Caki2 (cell line): ENCODE data around the gene ADAMTS2. TPM values are rescaled to one million over a fixed set of nuclear protein-coding genes. Genes with fewer than 3 reads are reported as not detected.

ENCODE experiments used
- DNase-seq: peaks from one replicate; pipeline ENCODE4 v3.0.0-alpha.2; 2015; ENCODE audit warnings: low read depth
- in situ Hi-C: cut with HindIII; loops from 2 replicates; pipeline ENCODE4 v1.10.0; 2016; ENCODE audit warnings: low sequenced_read_pairs, low pct_unique_long_range_greater_than_20kb, mixed read lengths
- total RNA-seq: library from RNA; depleted of rRNA; stranded (reverse); fragments of >200 nt; shearing (Covaris generic); gene quantifications from 2 replicates; pipeline ENCODE4 v1.2.3, GENCODE V29; 2014; ENCODE audit warnings: low replicate concordance

ADAMTS2 gene
- total RNA-seq, 1 experiment from 2014 or later, result 5.0 TPM

DNA sequence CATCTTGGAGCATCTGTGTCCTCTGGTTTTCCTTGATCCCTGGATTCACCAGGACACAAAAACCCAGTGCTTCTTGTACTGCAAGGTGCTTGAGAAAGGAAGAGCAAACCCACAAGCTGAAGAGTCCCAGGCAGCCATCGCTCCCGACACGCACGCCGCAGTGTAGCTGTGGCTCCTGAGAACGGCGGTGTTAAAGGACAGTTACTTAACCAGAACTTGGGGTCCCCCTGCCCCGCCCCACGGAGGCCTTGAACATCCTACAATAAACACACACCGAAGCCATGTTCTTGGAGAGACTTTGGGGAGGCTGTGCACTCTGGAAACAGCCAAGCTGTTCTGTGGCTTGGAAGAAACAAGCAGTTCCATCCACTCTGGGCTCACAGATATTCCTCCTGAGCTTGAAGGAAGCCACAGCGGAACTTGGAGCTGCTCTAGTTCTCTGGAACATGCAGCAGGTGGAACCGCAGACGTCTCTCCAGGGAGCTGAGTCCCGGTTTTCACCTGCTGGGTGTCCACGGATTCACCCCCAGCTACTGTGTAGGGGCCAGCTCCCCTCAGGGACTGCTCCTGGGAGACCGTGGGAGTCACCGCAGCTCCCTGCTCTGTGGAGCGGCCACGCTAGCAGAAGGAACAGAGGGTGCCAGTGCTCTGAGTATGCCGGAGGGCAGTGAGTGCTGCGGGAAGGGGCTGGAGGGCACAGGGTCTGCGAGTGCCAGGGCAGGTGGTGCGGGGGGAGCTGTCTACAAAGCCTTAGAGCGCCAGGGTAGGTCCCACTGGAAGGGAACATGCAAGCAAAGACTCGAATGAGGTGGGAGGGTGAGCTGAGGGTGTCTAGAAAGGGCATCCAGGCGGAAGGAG, 107.3 kb downstream of the ADAMTS2 start:
- no peak for DNase-seq
- in situ Hi-C loops, result no loop called here

DNA sequence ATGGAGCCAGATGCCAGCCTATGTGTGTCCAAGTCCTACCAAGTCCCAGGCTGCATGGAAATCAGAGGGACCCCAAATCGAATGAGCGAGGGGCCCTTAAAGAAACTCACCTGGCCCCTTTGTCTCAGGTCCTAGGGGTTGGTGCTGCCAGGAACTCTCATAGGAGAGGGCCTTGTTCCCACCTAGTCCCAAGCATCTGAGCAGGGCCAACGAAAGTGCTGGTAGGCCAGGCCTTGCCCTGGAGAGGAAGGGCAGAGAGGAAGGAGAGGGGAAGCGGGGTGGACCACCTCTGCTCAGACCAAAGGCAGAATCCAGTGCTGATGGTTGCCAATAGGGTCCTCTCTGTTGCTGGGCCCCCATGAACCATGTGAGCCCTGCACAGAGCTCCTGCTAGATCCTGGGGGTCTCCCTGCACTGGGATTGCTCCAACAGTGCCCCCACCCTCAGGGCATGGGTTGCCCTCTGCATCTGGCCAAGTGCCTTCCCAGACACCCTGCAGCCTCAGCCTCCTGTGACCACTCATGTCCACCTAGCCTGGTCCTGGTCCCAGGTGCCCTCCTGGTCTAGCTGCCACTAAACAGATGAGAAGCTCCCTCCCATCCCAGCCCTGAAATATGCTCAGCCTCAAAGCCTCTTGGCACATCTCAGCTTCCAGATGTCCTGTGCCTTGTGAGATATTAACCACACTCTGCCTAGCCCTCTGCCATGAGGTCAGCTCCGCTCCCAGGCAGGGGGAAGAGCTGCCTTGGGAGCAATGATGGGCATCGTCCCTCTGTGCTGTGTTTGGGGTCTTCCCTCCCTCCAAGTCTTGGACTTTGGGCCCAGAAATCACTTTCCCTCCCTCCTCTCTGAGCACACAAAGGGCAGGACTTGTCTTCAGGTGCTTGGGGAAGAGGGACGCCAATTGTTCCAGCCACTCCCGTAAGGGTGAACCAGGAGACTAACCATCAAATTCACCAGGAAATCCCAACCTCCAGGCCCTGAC, 109.6 kb downstream of the ADAMTS2 start:
- in situ Hi-C loops, result no loop called here
- no peak for DNase-seq

DNA sequence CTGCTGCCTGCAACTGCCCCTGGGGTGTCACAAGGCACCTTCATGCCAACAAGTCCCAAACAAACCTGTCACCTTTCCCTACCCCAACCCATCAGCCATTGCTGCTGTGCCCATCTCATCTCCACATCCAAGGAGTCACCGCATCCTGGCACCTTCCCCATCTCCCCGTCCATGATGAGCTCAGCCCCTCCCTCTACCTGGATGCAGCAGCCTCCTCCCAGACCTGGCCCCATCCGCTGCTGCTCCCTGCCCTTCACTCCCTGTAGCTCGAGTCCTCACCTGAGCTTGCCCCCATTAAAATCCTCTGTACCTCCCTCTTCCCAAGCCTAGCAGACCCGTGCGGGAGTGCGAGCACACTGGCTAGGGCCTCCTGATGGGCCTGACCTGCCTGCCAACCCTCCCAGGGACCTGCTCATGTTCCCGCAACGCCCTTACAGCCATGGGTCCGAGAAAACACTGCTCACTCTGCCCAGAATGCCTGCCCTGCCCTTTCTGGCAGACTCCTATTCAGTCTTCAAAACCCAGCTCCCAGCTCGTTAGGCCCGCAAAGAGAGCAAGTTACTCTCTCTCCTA, 110.6 kb downstream of the ADAMTS2 start:
- in situ Hi-C loops, result no loop called here
- DNase-seq, result no peak

DNA sequence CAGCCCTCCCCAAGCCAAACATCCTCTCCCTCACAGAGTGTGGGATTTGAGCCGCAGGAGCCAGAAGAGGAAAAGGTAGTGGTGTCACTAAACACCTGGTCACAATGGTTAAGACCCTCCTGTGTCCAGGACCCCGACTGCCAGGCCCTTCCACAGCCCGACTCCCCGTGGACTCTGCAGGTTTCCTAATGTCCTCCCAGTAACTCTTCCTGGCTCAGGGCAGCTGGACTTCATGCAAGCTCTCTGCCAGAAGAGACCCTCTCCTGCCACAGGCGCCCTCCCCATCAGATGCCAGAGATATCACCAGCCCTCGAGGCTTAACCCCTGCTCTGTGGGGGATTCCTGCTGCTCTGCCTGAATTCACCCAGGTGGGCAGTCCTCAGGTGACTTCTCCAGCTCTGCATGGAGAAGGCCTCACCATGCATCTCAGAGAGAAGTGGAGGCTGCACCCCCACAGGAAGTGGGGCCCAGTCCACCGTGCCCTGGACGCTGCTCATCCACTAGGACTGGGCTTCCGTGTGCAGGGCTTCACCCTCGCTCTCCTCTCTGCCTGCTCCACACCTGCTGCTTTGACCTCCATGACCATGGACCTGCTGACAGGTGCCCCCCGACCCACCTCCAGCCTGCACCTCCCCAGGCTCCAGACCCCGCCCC, 111.2 kb downstream of the ADAMTS2 start:
- in situ Hi-C loops, result no loop called here
- no peak for DNase-seq

DNA sequence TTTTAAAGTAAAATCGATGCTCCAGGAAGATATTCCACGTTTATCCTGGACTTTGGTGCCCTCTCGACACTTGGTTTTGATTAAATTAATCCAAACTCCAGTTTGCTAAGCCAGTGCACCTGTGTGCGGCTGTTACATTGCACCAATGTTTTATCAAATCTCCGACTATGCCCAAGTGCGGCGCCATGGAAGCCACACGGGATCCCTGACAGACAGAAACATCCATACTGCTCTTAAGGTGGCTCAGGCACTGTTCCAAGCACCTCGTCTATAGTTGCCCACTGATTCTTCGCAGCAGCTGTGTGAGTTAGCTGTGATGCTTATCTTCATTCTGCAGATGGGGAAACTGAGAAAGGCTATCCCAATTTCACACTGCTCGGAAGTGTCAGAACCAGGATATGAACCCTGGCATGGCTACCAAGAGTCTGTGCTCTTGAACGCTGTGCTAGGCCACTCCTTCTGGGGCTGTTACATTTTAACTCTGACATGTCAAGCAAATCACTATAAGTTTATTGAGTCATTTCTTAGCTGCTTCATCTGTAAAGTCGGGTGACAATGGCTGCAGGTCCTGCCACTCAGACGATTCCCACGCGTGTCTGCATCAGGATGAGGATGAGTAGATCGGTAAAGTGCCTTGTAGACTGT, 113.0 kb downstream of the ADAMTS2 start:
- peak; percentile 13 for DNase-seq
- in situ Hi-C loops, result no loop called here

DNA sequence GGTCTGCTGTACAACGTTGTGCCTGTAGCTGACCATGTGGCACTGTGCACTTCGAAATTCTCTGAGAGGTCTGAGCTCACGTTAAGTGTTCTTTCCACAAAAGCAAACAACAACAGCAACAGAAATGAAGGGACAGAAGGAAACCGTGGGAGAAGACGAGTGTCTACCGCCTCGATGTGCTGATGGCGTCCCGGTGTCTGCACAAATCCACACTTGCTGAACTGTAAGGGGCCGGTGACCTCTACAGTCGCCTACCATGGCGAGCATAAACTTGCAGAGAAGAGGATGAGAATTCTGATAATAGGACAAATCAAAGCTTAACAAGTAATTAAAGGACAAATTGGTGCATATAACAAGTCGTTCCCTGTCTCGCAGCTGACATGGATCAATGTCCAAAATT, 114.0 kb downstream of the ADAMTS2 start:
- DNase-seq, result no peak
- in situ Hi-C loops, result no loop called here

DNA sequence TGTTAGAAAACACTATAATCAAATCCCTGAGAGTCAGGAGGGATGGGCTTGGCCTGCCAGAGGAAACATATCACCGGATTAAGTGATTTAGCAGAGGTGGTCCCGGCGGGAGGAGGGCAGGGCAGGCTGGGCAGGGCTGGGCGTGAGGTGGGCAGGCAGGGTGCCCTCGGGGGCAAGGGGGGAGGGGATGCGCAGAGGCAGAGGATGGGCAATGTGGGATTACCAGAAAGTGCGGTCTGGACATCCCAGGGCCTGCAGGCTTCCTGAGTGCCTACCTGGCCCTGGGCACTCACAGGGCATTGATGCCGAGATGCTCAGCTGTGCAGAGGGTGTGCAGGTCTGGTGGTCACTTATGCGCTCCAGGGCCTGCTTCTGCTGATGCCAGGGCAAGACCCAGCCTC, 115.2 kb downstream of the ADAMTS2 start:
- in situ Hi-C loops, result no loop called here
- DNase-seq, result no peak

DNA sequence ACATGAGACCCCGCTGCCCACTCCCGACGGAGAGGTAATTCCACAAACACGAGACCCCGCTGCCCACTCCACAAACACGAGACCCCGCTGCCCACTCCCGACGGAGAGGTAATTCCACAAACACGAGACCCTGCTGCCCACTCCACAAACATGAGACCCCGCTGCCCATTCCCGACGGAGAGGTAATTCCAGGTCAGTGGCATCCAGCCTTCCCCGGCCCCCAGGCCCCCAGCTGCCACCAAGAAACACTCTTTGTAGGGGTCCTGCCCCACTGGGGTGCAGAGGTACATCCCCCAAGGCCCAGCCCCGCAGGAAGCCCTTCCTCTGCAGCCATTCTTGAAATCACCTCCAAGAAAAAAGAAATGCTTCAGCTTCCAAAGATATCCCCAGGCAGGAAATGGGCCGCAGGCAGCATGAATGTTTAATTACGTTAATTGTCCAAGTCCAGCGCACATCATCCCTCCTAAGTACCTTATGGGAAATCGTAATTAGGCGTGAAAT, 115.9 kb downstream of the ADAMTS2 start:
- in situ Hi-C loops, result no loop called here
- DNase-seq, result no peak

DNA sequence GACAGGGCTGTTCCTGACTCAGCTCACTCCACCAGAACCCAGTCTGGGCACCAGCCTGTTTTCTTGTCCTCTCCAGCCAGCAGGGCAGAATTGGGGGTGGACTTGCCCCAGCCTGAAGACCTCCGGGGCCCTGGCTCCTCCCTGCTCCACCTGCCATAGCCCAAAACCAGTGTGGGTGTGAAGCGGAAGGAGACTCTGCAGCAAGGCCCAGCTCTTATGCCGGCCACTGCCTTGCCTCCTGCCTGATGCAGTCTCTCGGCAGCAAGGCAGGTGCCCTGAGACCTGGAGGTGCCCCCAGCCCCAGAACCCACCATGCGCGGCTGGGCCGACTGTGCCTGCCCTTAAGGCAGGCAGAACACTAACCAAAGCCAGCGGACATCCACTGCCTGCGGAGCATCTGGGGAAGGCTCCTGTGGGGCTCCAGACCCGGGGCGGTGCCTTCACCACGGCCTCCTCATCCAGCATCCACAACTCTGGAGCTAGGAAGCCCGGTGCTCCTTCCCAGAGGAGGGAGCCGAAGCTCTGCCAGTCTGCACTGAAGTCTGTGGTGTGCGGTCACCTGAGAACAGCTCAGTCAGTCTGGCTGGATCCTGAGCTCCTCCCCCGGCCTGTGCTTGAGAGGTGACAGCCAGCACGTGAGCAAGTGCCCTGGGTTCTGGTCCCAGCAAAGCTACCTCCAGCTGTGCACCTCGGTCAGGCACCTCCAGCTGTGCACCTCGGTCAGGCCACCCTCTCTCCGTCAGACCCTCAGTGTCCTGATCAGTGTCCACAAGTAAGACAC, 116.7 kb downstream of the ADAMTS2 start:
- in situ Hi-C loops, result no loop called here
- peak; percentile 11 for DNase-seq

DNA sequence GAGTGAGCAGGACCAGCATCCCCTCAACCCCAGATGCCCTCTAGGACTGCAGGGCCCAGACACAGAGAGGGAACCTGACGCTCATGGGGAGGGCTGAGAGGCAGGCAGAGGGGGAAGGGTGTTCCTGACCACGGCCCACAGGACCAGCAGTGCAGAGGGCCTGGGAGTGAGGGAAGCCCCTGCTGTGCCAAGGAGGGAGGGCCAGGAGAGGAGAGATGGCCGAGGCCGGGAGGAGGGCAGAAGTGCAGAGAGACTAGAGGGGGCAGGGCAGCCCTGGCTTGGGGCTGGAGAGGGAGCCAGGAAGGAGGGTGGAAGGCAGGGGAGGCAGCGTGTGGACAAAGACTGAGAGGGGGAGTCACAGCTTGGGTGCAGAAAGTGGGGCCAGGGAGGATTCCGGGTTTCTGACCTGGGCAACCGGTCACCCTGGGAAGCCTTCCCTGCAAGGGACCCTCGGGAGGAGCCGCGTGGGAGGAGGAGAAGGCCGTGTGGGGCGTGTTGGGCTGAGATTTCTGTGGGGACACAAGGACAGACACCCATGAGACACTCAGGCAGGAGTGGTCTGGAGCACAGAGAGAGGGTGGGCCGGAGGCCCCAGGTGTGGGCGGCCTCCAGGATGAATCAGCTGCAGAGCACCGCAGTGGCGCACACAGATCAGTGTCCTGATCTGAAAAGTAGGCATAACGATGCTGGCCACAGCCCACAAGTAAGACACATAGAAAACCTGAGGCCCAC, 117.5 kb downstream of the ADAMTS2 start:
- in situ Hi-C loops, result no loop called here
- DNase-seq, result no peak

DNA sequence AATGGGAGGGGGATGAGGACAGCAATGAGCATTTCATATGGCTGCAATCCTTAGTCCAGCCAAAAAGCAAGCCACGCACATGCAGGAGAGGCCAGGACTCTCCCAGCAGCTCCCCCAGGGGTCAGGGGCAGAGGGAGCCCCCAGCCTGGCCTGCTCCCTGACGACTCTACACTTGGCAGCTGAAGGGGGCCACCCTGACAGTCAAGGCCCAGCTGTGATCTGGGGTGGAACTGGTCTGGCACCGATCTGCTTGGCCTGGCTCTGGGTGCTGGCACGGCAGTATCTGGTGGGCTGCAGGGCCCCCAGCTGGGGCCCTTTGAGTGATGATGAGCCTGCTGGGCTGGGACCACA, 118.1 kb downstream of the ADAMTS2 start:
- in situ Hi-C loops, result no loop called here
- no peak for DNase-seq

DNA sequence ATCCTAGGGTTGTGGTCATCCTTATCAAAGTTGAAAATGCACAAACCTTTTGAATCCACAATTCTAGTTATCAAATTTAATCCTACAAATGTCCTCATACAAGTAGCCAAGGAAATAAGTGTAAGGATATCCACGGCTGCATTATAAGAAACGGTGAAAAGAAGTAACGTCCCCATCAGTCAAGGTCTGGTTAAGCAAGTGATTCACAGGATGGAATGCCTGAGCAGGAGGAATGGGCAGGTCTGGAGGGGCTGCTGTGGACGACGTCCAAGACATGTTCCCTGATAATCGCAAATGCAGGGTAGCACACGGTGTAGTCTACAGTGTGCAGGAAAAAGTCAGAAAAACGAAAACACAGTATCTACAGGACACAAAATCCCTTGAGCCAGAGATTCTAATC, 118.6 kb downstream of the ADAMTS2 start:
- in situ Hi-C loops, result no loop called here
- no peak for DNase-seq

DNA sequence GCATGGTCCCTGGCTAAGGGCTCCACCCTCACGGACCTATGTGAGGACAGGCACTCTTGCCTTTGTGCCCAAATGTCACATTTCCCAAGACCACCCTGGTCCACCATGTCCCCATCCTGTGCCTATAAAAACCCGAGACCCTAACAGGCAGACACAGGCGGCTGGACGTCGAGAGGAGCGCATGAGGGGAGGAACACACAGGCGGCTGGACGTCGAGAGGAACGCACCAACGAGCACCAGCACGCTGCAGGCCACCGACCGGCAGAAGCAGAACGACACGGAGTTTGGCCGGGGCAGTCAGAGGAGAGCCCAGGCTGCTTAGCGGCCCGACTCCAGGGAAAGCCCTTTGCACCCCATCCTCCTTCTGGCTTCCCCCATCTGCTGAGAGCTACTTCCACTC, 119.9 kb downstream of the ADAMTS2 start:
- DNase-seq, result no peak
- in situ Hi-C loops, result no loop called here

DNA sequence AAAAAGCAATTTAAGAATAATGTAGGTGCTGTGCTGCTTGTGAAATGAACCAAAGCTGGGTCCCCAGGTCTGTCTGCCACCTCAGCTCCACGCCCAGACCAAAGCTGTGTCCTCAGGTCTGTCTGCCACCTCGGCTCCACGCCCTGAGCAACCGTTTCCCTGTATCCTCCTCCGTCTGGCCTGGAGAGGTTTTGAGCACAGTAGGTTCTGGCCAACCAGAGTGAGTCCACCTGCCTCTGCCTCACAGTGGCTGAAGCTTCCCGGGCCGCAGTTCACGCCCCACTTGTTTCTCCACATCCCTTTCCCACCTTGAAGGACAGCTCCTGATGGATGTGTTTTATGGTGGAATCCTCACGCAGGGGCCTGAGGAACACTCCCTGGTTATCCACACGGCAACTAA, 120.5 kb downstream of the ADAMTS2 start:
- in situ Hi-C loops, result no loop called here
- DNase-seq, result no peak

DNA sequence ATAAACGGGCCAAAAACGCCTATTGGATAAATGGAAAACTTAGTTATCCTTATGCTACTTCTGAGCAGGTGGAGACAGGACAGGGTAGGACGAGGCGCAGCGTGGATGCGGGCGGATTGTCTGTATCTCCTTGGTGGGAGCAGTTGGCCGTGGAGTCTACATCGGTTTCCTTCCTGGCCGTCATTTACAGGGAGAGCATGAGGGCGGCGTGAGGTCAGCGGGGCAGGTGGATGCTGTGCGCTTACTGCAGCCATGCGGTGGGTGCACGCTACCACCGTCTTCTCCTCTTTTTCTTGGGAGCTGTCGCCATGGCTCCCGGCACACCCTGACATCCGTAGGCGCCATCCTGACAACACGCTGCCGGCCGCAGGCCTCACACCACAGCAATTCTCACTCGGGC, 121.3 kb downstream of the ADAMTS2 start:
- in situ Hi-C loops, result no loop called here
- no peak for DNase-seq

DNA sequence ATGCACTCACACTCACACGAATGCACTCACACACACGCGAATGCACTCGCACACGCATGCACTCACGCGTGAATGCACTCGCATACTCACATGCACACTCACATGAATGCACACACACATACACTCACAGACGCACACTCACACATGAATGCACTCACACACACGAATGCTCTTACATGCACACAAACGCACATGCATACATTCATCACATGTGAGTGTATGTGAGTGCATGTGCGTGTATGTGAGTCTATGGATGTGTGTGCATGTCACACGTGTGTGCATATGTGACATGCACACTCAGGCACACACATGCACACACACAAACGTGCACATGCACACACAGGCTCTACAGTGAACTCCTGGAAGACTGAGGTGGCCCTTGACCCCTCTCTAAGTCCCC, 121.7 kb downstream of the ADAMTS2 start:
- no peak for DNase-seq
- in situ Hi-C loops, result no loop called here
